GM12891 (cell line): ENCODE results near the gene MAPKBP1.

ENCODE experiments used
- POLR2A ChIP-seq: IDR thresholded peaks from 2 replicates; pipeline ENCODE4 v1.6.1; 2011; ENCODE audit warnings: low read depth, low read length, control low read depth
- POLR2AphosphoS5 ChIP-seq: IDR thresholded peaks from 2 replicates; pipeline ENCODE4 v1.6.1; 2011; ENCODE audit warnings: low read depth, low read length, control low read depth
- TAF1 ChIP-seq: IDR thresholded peaks from 2 replicates; pipeline ENCODE4 v1.6.1; 2011; ENCODE audit warnings: low read depth, low read length, control low read depth

DNA sequence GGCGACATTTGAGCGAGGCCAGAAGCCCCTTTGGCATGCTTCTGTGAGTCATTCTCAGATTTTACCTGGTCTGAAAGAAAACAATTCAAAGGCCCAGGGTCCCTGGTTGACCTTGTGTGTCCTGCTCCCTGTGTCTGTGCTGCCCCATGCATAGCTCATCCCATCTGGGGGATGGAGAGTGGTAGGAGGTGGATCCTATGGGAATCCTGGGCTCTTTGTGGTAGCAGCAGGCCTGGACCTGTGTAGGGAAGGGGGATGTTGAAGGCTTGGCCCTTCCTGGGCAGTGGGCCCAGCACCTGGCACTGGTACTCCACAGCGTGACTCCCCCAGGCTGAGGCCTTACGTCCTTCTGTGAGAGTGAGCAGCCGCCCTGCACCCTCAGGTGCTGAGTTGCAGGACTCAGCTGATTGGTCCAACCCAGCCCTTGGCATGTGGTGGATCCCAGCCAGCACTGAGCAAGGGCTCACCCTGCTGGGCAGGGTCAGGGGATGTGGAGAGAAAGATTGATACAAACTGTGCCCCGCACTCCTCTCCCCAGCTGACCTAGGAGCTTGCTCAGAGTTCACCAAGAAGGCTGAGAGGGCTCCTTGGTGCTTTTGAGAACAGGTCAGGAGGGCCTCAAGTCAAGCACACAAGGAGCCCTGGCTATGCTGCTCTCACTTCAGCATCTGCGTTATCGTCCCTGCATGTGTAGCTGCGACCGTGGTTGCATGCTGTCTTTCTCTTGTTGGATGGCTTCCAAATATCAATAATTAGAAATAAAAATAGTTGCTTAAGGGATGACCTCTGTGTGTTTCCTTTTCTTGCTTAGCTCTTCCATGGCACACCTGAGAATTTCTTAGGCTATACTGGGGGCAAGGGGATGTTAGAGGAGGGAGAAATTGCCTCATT, 32.3 kb downstream of the MAPKBP1 start:
- TF ChIP-seq POLR2A = no peak
- no peak for TF ChIP-seq TAF1
- TF ChIP-seq POLR2AphosphoS5 = no peak
